GM23338 (cell line): ENCODE measurements around the gene CNTN3. TPM values are rescaled to one million over a fixed set of nuclear protein-coding genes. Genes with fewer than 3 reads are reported as not detected.

Source experiments
- ATAC-seq: fragments of 200-7000 bp; cut with Tn5 transposase; 3 replicates; pipeline ENCODE4 v1.9.1; 2020
- DNase-seq: peaks from one replicate; pipeline ENCODE4 v3.0.0-alpha.2; 2015; ENCODE audit warnings: low spot score
- H2AFZ ChIP-seq: fragments of 200-600 bp; sonication (generic); 2 replicates; pipeline ENCODE4 v1.8.0; 2016; ENCODE audit warnings: antibody characterized with exemption, mild to moderate bottlenecking, moderate library complexity
- H3F3A ChIP-seq: fragments of 200-600 bp; sonication (generic); replicated peaks from 2 replicates; pipeline ENCODE4 v1.8.0; 2017; ENCODE audit warnings: antibody characterized with exemption, mixed run types, low read depth
- H3K27ac ChIP-seq: fragments of 200-600 bp; sonication (generic); 2 replicates; pipeline ENCODE4 v1.6.1; 2016; ENCODE audit warnings: low read depth
- H3K27me3 ChIP-seq: fragments of 200-600 bp; sonication (generic); 2 replicates; pipeline ENCODE4 v1.8.0; 2016; ENCODE audit warnings: mild to moderate bottlenecking, mixed run types, moderate library complexity; ENCODE audit not compliant: insufficient read depth
- H3K36me3 ChIP-seq: fragments of 200-600 bp; sonication (generic); 2 replicates; pipeline ENCODE4 v1.8.0; 2016; ENCODE audit warnings: mild to moderate bottlenecking; ENCODE audit not compliant: insufficient read depth
- H3K4me1 ChIP-seq: fragments of 200-600 bp; sonication (generic); 2 replicates; pipeline ENCODE4 v1.8.0; 2016; ENCODE audit warnings: mild to moderate bottlenecking, moderate library complexity; ENCODE audit not compliant: insufficient read depth
- H3K4me2 ChIP-seq: fragments of 200-600 bp; sonication (generic); 2 replicates; pipeline ENCODE4 v1.7.1; 2017; ENCODE audit warnings: mixed run types
- H3K4me3 ChIP-seq: fragments of 200-600 bp; sonication (generic); 2 replicates; pipeline ENCODE4 v1.6.1; 2016; ENCODE audit warnings: mixed run types
- H3K79me2 ChIP-seq: fragments of 200-600 bp; sonication (generic); replicated peaks from 2 replicates; pipeline ENCODE4 v1.8.0; 2017; ENCODE audit warnings: mild to moderate bottlenecking; ENCODE audit not compliant: insufficient read depth
- H3K9me2 ChIP-seq: fragments of 200-600 bp; sonication (generic); 2 replicates; pipeline ENCODE4 v1.8.0; 2017; ENCODE audit not compliant: insufficient read depth
- H4K20me1 ChIP-seq: fragments of 200-600 bp; sonication (generic); replicated peaks from 2 replicates; pipeline ENCODE4 v1.8.0; 2017; ENCODE audit warnings: mild to moderate bottlenecking; ENCODE audit not compliant: insufficient read depth
- H3K27ac Mint-ChIP-seq: 2 replicates; pipeline ENCODE4 v1.8.0; 2020; ENCODE audit warnings: inconsistent platforms, mild to moderate bottlenecking, moderate library complexity, mixed read lengths
- H3K27me3 Mint-ChIP-seq: 3 replicates; pipeline ENCODE4 v1.8.0; 2022; ENCODE audit warnings: low read depth, mild to moderate bottlenecking, moderate library complexity, mixed read lengths, inconsistent platforms; ENCODE audit not compliant: insufficient read depth, poor library complexity
- H3K36me3 Mint-ChIP-seq: 3 replicates; pipeline ENCODE4 v1.8.0; 2021; ENCODE audit warnings: low read depth, mild to moderate bottlenecking, inconsistent platforms, moderate library complexity, mixed read lengths
- H3K4me1 Mint-ChIP-seq: 3 replicates; pipeline ENCODE4 v1.8.0; 2020; ENCODE audit warnings: mild to moderate bottlenecking, inconsistent platforms, mixed read lengths
- H3K4me3 Mint-ChIP-seq: 3 replicates; pipeline ENCODE4 v1.8.0; 2021; ENCODE audit warnings: moderate library complexity, mild to moderate bottlenecking, inconsistent platforms, mixed read lengths
- H3K9me3 Mint-ChIP-seq: 3 replicates; pipeline ENCODE4 v1.8.0; 2020; ENCODE audit warnings: moderate library complexity, mild to moderate bottlenecking, inconsistent platforms, mixed read lengths
- CREB1 ChIP-seq: fragments of 250-450 bp; sonication (Bioruptor Pico); IDR thresholded peaks from 2 replicates; pipeline ENCODE4 v1.5.0; 2020; ENCODE audit warnings: low read depth, mild to moderate bottlenecking, moderate library complexity
- ETS1 ChIP-seq: IDR thresholded peaks from 2 replicates; pipeline ENCODE4 v1.6.1; 2016; ENCODE audit warnings: antibody characterized with exemption
- EZH2 ChIP-seq: fragments of 200-600 bp; sonication (generic); IDR thresholded peaks from one replicate; pipeline ENCODE4 v1.8.0; 2017; ENCODE audit warnings: antibody characterized with exemption, mild to moderate bottlenecking, low read depth; ENCODE audit not compliant: unreplicated experiment
- EZH2phosphoT487 ChIP-seq: fragments of 200-600 bp; sonication (generic); IDR thresholded peaks from one replicate; pipeline ENCODE4 v1.8.1; 2018; ENCODE audit warnings: antibody characterized with exemption; ENCODE audit not compliant: unreplicated experiment
- JUNB ChIP-seq: IDR thresholded peaks from one replicate; pipeline ENCODE4 v1.6.1; 2016; ENCODE audit warnings: antibody characterized with exemption; ENCODE audit not compliant: unreplicated experiment
- NANOG ChIP-seq: IDR thresholded peaks from 2 replicates; pipeline ENCODE4 v1.6.1; 2016; ENCODE audit warnings: antibody characterized with exemption, borderline replicate concordance
- POLR2AphosphoS5 ChIP-seq: IDR thresholded peaks from 2 replicates; pipeline ENCODE4 v1.6.1; 2016; ENCODE audit warnings: antibody characterized with exemption, low read depth
- REST ChIP-seq: IDR thresholded peaks from one replicate; pipeline ENCODE4 v1.6.1; 2018; ENCODE audit warnings: antibody characterized with exemption; ENCODE audit not compliant: unreplicated experiment
- STAT1 ChIP-seq: IDR thresholded peaks from one replicate; pipeline ENCODE4 v1.6.1; 2016; ENCODE audit warnings: antibody characterized with exemption; ENCODE audit not compliant: unreplicated experiment
- ZNF114 ChIP-seq: fragments of 250-450 bp; sonication (Bioruptor Pico); IDR thresholded peaks from 2 replicates; pipeline ENCODE4 v1.5.0; 2020; ENCODE audit warnings: mild to moderate bottlenecking, moderate library complexity
- ZNF331 ChIP-seq: fragments of 250-450 bp; sonication (Bioruptor Pico); IDR thresholded peaks from 2 replicates; pipeline ENCODE4 v1.5.0; 2020; ENCODE audit warnings: low read depth, mild to moderate bottlenecking, moderate library complexity
- ZNF462 ChIP-seq: fragments of 250-450 bp; sonication (Bioruptor Pico); IDR thresholded peaks from 2 replicates; pipeline ENCODE4 v1.5.0; 2020; ENCODE audit warnings: mild to moderate bottlenecking, moderate library complexity
- polyA plus RNA-seq: library from polyadenylated mRNA; unstranded; fragments of >200 nt; fragmentation: Nextera tagmentation; extraction: Ambion mirVana; gene quantifications from 2 replicates; pipeline ENCODE4 v1.2.1, GENCODE V29; 2016
- total RNA-seq: library from RNA; depleted of rRNA; stranded (reverse); fragments of >200 nt; shearing (Covaris generic); gene quantifications from 2 replicates; pipeline ENCODE4 v1.2.3, GENCODE V29; 2014
- TF ChIP-seq, protein P1 (sequence below), 2 experiments: fragments of 200-600 bp in 1 of 2; sonication (generic) in 1 of 2; conservative IDR thresholded peaks; 2 replicates each; pipeline versions ENCODE4 v1.5.1 to v1.6.1; 2016 to 2017; ENCODE audit warnings: antibody characterized with exemption in 2 of 2, low read depth in 2 of 2, mild to moderate bottlenecking in 2 of 2, moderate library complexity in 1 of 2

Gene CNTN3
- total and polyA plus RNA-seq, 2 experiments from 2014 or later = 0.05 to 0.24 TPM

DNA sequence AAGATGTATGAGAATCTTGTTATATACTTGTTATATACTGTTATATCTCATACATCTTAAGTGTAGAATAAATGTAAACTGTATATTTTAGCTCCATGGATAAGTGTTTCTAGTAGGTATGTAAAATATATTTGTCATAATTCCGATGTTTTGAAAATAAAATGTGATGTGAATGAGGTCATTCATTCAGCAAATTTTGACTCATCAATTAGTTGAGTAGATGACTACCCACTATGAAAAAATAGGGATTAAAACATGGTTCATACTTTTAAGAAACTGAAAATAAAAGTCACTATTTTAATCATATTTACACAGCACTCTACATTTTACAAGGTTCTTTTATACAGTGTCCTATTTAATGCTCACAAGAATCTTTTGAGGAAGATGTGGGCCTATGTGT lies 28.4 kb upstream of the CNTN3 start:
- Mint-ChIP-seq H3K4me1 (no peaks in the 10 kb centered on the region), H3K4me3 (no peak overlapping the region), H3K9me3 (no peaks in the 10 kb centered on the region), H3K36me3 (no peaks in the 10 kb centered on the region), H3K27me3 (peaks cover 2% of the 10 kb centered on the region), H3K27ac (no peak overlapping the region)
- no peaks in the 10 kb centered on the region for H3K9me2 ChIP-seq
- H4K20me1 ChIP-seq = no peaks in the 10 kb centered on the region
- no peak overlapping the region for H3K4me3 ChIP-seq
- H2AFZ ChIP-seq = no peak overlapping the region
- no peaks in the 10 kb centered on the region for H3F3A ChIP-seq
- no peak overlapping the region for H3K4me2 ChIP-seq
- no peaks in the 10 kb centered on the region for H3K27me3 ChIP-seq
- DNase-seq (no peak), ATAC-seq (no peak)
- no peaks in the 10 kb centered on the region for H3K79me2 ChIP-seq
- TF ChIP-seq, protein P1, sequence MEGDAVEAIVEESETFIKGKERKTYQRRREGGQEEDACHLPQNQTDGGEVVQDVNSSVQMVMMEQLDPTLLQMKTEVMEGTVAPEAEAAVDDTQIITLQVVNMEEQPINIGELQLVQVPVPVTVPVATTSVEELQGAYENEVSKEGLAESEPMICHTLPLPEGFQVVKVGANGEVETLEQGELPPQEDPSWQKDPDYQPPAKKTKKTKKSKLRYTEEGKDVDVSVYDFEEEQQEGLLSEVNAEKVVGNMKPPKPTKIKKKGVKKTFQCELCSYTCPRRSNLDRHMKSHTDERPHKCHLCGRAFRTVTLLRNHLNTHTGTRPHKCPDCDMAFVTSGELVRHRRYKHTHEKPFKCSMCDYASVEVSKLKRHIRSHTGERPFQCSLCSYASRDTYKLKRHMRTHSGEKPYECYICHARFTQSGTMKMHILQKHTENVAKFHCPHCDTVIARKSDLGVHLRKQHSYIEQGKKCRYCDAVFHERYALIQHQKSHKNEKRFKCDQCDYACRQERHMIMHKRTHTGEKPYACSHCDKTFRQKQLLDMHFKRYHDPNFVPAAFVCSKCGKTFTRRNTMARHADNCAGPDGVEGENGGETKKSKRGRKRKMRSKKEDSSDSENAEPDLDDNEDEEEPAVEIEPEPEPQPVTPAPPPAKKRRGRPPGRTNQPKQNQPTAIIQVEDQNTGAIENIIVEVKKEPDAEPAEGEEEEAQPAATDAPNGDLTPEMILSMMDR (conservative IDR thresholded peaks at IDR 0.05; ENCODE audit: low read depth in 2 of 2) = no peak
- no peak for TF ChIP-seq ZNF331
- TF ChIP-seq NANOG = no peak
- no peak for TF ChIP-seq POLR2AphosphoS5
- no peak for TF ChIP-seq JUNB
- TF ChIP-seq ZNF462 (CRISPR knock-in tag) = no peak
- TF ChIP-seq STAT1 = no peak
- TF ChIP-seq REST = no peak
- no peak for TF ChIP-seq EZH2
- no peak for TF ChIP-seq ETS1
- TF ChIP-seq EZH2phosphoT487 = no peak
- no peak for TF ChIP-seq ZNF114 (CRISPR knock-in tag)
- TF ChIP-seq CREB1 (CRISPR knock-in tag) = no peak
- no peaks in the 10 kb centered on the region for H3K36me3 ChIP-seq
- H3K27ac ChIP-seq = no peak overlapping the region
- no peaks in the 10 kb centered on the region for H3K4me1 ChIP-seq
